Activated CD4-positive, alpha-beta T cell treated with anti-CD3 and anti-CD28 coated beads for 1 hour (primary cell): ENCODE measurements around the gene PRR22.

Source experiments
- DNase-seq: peaks from one replicate; pipeline ENCODE4 v3.0.0-alpha.2; 2020

Gene PRR22

GRCh38 chr19:5784581-5785147 is at the start of gene PRR22:
Gene PRR22, minus strand, starts transcription at chr19:5784746. Its CDS starts 86 bp downstream, at chr19:5784660.
- DNase-seq = no peak

- DNase-seq = no peak
Measured at GRCh38 chr19:5832527-5833216, 48.1 kb upstream of the PRR22 start.

GRCh38 chr19:5832061-5832460 is 47.5 kb upstream of the PRR22 start:
- DNase-seq = no peak

GRCh38 chr19:5831159-5831558 is 46.6 kb upstream of the PRR22 start:
- DNase-seq = no peak

- no peak for DNase-seq
Measured at GRCh38 chr19:5829567-5830310, 45.2 kb upstream of the PRR22 start.

- DNase-seq = no peak
Measured at GRCh38 chr19:5828661-5829566, 44.4 kb upstream of the PRR22 start.

- peak; percentile 90 for DNase-seq
Measured at GRCh38 chr19:5827891-5828660, 43.5 kb upstream of the PRR22 start.

- DNase-seq = no peak
Measured at GRCh38 chr19:5827342-5827890, 42.9 kb upstream of the PRR22 start.

- DNase-seq = no peak
Measured at GRCh38 chr19:5826531-5827341, 42.2 kb upstream of the PRR22 start.

GRCh38 chr19:5825178-5825577 is 40.6 kb upstream of the PRR22 start:
- DNase-seq = no peak

GRCh38 chr19:5824751-5825150 is 40.2 kb upstream of the PRR22 start:
- no peak for DNase-seq

- no peak for DNase-seq
Measured at GRCh38 chr19:5823579-5824281, 39.2 kb upstream of the PRR22 start.

- no peak for DNase-seq
Measured at GRCh38 chr19:5822181-5822844, 37.8 kb upstream of the PRR22 start.

- DNase-seq = no peak
Measured at GRCh38 chr19:5821521-5822180, 37.1 kb upstream of the PRR22 start.

- no peak for DNase-seq
Measured at GRCh38 chr19:5820785-5821184, 36.2 kb upstream of the PRR22 start.

- no peak for DNase-seq
Measured at GRCh38 chr19:5818594-5818993, 34.0 kb upstream of the PRR22 start.

GRCh38 chr19:5817218-5817617 is 32.7 kb upstream of the PRR22 start:
- no peak for DNase-seq

GRCh38 chr19:5814852-5815246 is 30.3 kb upstream of the PRR22 start:
- DNase-seq = no peak
